GM12878 (cell line): Measurements from ENCODE around the gene ATG3. TPM values are rescaled to one million over a fixed set of nuclear protein-coding genes. Genes with fewer than 3 reads are reported as not detected.

Experiments used
- ATAC-seq: fragments of 200-7000 bp; cut with Tn5 transposase; 3 replicates; pipeline ENCODE4 v1.9.1; 2020; ENCODE audit warnings: mild to moderate bottlenecking, moderate library complexity
- BruUV-seq: library from RNA; stranded (reverse); fragments of 400-500 nt; replicated peaks from 2 replicates; lab custom pipeline; 2021; lab: Mats Ljungman, UMichigan
- CTCF ChIA-PET: fragments of 300-600 bp; sonication (Branson Sonifier 250); formaldehyde crosslinking; extraction: SDS; loops from one replicate; lab custom pipeline; 2021; ENCODE audit warnings: inconsistent platforms; lab: Yijun Ruan, JAX
- POLR2A ChIA-PET: fragments of 350-600 bp; formaldehyde crosslinking; extraction: SDS; loops from one replicate; lab custom pipeline; 2021; ENCODE audit warnings: inconsistent platforms; lab: Charles Lee
- RAD21 ChIA-PET: fragments of 300-600 bp; sonication (Branson Sonifier 250); formaldehyde crosslinking; loops from one replicate; lab custom pipeline; 2023; ENCODE audit warnings: antibody characterized with exemption; ENCODE audit not compliant: unreplicated experiment; lab: Charles Lee
- SMC1A ChIA-PET: fragments of 300-600 bp; sonication (Branson Sonifier 250); formaldehyde crosslinking; loops from one replicate; lab custom pipeline; 2023; ENCODE audit not compliant: unreplicated experiment, uncharacterized antibody; lab: Charles Lee
- DNase-seq: peaks from one replicate; pipeline ENCODE4 v3.0.0-alpha.2; 2011; ENCODE audit warnings: low read depth, low spot score
- FAIRE-seq: peaks from 3 replicates; lab custom pipeline; 2011; peaks lifted over from hg19 to GRCh38; lab: Jason Lieb, UNC
- H2AFZ ChIP-seq: 2 replicates; pipeline ENCODE4 v1.6.0; 2011; ENCODE audit warnings: low read depth, low read length, control low read depth; ENCODE audit not compliant: control insufficient read depth
- H3K27ac ChIP-seq: 2 replicates; pipeline ENCODE4 v1.5.1; 2011; ENCODE audit warnings: control low read depth; ENCODE audit not compliant: control insufficient read depth, insufficient read depth
- H3K27me3 ChIP-seq, 2 experiments: replicated peaks in 1 of 2; 2 replicates each; pipeline versions ENCODE4 v1.6.0 to v1.6.1; 2011; ENCODE audit warnings: low read length in 1 of 2; ENCODE audit not compliant: control insufficient read depth in 2 of 2, insufficient read depth in 2 of 2
- H3K36me3 ChIP-seq, 2 experiments: 2 replicates each; pipeline ENCODE4 v1.5.1; 2011; ENCODE audit warnings: low read length in 1 of 2; ENCODE audit not compliant: control insufficient read depth in 2 of 2, insufficient read depth in 2 of 2
- H3K4me1 ChIP-seq: 2 replicates; pipeline ENCODE4 v1.6.1; 2011; ENCODE audit warnings: mild to moderate bottlenecking, low read length, moderate library complexity, mixed read lengths; ENCODE audit not compliant: control insufficient read depth, insufficient read depth
- H3K4me2 ChIP-seq: 2 replicates; pipeline ENCODE4 v1.6.0; 2011; ENCODE audit warnings: control low read depth; ENCODE audit not compliant: control insufficient read depth, insufficient read depth
- H3K4me3 ChIP-seq: fragments of 200-600 bp; sonication (generic); 2 replicates; pipeline ENCODE4 v1.5.1; 2016
- H3K79me2 ChIP-seq: 2 replicates; pipeline ENCODE4 v1.6.0; 2011; ENCODE audit warnings: low read length; ENCODE audit not compliant: control insufficient read depth, insufficient read depth
- H3K9ac ChIP-seq: 2 replicates; pipeline ENCODE4 v1.8.0; 2011; ENCODE audit warnings: low read length, control low read depth, mixed read lengths; ENCODE audit not compliant: control insufficient read depth, insufficient read depth
- H3K9me3 ChIP-seq: replicated peaks from 3 replicates; pipeline ENCODE4 v1.5.1; 2011; ENCODE audit warnings: mild to moderate bottlenecking, low read length; ENCODE audit not compliant: control insufficient read depth, insufficient read depth
- H4K20me1 ChIP-seq: 2 replicates; pipeline ENCODE4 v1.6.0; 2011; ENCODE audit not compliant: control insufficient read depth, insufficient read depth
- NBN ChIP-seq: fragments of 450-650 bp; IDR thresholded peaks from 2 replicates; pipeline ENCODE4 v1.6.1; 2016
- PRDM15 ChIP-seq: fragments of 450-650 bp; formaldehyde crosslinking; IDR thresholded peaks from 2 replicates; pipeline ENCODE4 v1.4.0; 2020; ENCODE audit warnings: mild to moderate bottlenecking, moderate library complexity
- STAT1 ChIP-seq: fragments of 450-650 bp; conservative IDR thresholded peaks from 2 replicates; pipeline ENCODE4 v1.6.1; 2014; ENCODE audit warnings: antibody characterized with exemption, mild to moderate bottlenecking
- ZBTB40 ChIP-seq: fragments of 450-650 bp; IDR thresholded peaks from 2 replicates; pipeline ENCODE4 v1.6.1; 2016; ENCODE audit warnings: mild to moderate bottlenecking, moderate library complexity, borderline replicate concordance
- WGBS: methylation state at CpG from one replicate; pipeline ENCODE4 v1.1.6; 2016; ENCODE audit warnings: low lambda C conversion rate; ENCODE audit not compliant: insufficient replicate concordance, insufficient coverage; ENCODE audit errors: missing lambda C conversion rate; 5-methylcytosine and 5-hydroxymethylcytosine counted together
- in situ Hi-C: fragments of 300-500 bp; cut with MboI; formaldehyde crosslinking; loops from 9 replicates; pipeline ENCODE4 v1.14.3; 2018; ENCODE audit warnings: mixed read lengths
- intact Hi-C: fragments of 100-400 bp; cut with micrococcal nuclease; formaldehyde crosslinking; loops from one replicate; pipeline ENCODE4 v1.14.2; 2022; ENCODE audit not compliant: unreplicated experiment
- polyA plus RNA-seq, 11 experiments: library from polyadenylated mRNA; depleted of rRNA in 4 of 11; unstranded in 6 of 11; stranded (reverse) in 5 of 11; fragments of >200 nt; fragmentation: Nextera tagmentation in 4 of 11; fragmentation: Illumina TruSeq in 1 of 11; extraction: Ambion mirVana in 4 of 11; extraction: Trizol in 1 of 11; gene quantifications; 1 replicate in 1 of 11; 2 replicates in 10 of 11; pipeline versions ENCODE4 v1.2.1 to v1.2.3, GENCODE V29; 2011 to 2016; ENCODE audit warnings: inconsistent platforms in 2 of 11, missing spikeins in 2 of 11, low read depth in 1 of 11
- total RNA-seq, 4 experiments: library from RNA; depleted of rRNA in 3 of 4; stranded (reverse); fragments of >200 nt in 3 of 4; fragmentation: Illumina TruSeq in 1 of 4; extraction: Trizol in 1 of 4; gene quantifications; 2 replicates each; pipeline versions ENCODE4 v1.2.1 to v1.2.3, GENCODE V29; 2013 to 2021
- TF ChIP-seq, protein P1 (sequence below): fragments of 450-650 bp; formaldehyde crosslinking; IDR thresholded peaks from 2 replicates; pipeline ENCODE4 v1.5.0; 2022; ENCODE audit warnings: mild to moderate bottlenecking, missing genetic modification characterization

The ATG3 gene
- total and polyA plus RNA-seq, 10 of the 15 experiments (the other 5 are each of a cell fraction or from before 2014, with no cell fraction given): 49.8 to 97.0 (median 63.6) TPM

DNA sequence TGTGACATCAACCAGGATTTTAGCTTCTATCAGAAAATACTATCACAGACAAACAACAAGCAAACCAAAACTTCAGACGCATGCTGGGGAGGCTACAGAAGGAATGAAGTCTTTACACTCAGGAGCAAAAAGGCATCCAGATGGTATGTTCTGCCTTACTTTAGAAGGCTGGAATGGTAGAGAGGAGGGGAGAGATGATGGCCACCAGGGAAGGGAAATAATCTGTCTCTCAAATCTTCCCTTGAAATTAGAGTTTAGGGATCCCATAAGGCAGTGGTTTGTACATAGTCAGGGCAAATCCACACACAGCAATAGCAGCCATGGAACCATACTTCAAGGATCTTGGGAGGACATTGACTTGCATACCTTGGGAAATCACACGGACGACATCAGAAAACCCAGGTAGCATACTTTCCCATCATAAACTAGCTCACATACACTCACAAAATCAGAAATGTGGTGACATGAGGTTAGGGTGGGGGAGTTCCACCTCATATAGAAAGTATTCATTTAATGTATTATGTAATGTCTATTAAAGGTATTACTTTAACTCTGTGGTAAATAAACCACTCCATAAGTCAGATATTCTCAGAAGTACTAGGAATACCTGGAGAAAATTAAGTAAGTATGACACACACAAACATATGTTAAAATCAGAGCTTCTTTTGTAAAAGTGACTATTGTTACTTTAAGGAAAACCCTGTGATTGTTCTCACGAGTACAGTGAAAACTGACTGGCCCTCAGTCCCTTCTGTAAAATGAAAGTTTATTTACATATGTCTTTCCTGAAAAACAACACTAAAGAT lies 71.9 kb downstream of the ATG3 start:
- Histone ChIP-seq H4K20me1 (no peaks in the 10 kb centered on the region), H3K4me2 (peak overlapping the region; percentile 98), H3K4me1 (peaks cover 13% of the 10 kb centered on the region; the same call in 1 of the 2 replicates), H3K36me3 (peaks cover 0 to 7% of the 10 kb centered on the region in 2 experiments; a peak in 2 of 4 replicates), H3K9me3 (peaks cover 7% of the 10 kb centered on the region), H3K9ac (peak overlapping the region; percentile 76), H3K79me2 (peaks cover 96% of the 10 kb centered on the region), H3K27me3 (no peaks in the 10 kb centered on the region), H3K4me3 (peak overlapping the region; percentile 51), H3K27ac (peak overlapping the region; percentile 97), H2AFZ (peak overlapping the region; percentile 48)
- ChIA-PET SMC1A (interaction anchor here (0.7 to 9.7 kb wide), 21 partner anchors 9 to 376 kb away, joined by 3 to 93 read pairs (median 5); partner anchors contain the start of genes BTLA, CD200 and GCSAM), RAD21 (interaction anchor here (0.6 to 14.4 kb wide), 25 partner anchors 10 to 379 kb away, joined by 3 to 262 read pairs (median 4); partner anchors contain the start of genes BTLA, CD200 and GCSAM), POLR2A (interaction anchor here (1.0 to 3.5 kb wide), 14 partner anchors 10 to 375 kb away, joined by 3 to 23 read pairs (median 5); partner anchors contain the start of genes BTLA and GCSAM), CTCF (interaction anchor here (0.7 to 4.2 kb wide), 15 partner anchors 8 to 378 kb away, joined by 3 to 24 read pairs (median 4); partner anchors contain the start of genes ATG3, BTLA, CD200 and SLC35A5)
- intact Hi-C loops (loop anchor here (1.0 to 10.0 kb wide), 4 partner anchors 25 to 355 kb away; partner anchors contain the start of gene GCSAM), in situ Hi-C loops (no loop called here)
- BruUV-seq: no TSS peak
- peak; percentile 61 for ATAC-seq
- peak; percentile 61 for FAIRE-seq
- WGBS: 12% methylated on average over 4 of the region's 4 CpGs
- peak; percentile 75 for DNase-seq
- TF ChIP-seq NBN: 0 out of 2 replicates have a peak, but pooled peaks have one; percentile 54
- TF ChIP-seq STAT1: 0 out of 2 replicates have a peak, but pooled peaks have one; percentile 12
- TF ChIP-seq PRDM15 (CRISPR knock-in tag): no peak
- TF ChIP-seq, protein P1, sequence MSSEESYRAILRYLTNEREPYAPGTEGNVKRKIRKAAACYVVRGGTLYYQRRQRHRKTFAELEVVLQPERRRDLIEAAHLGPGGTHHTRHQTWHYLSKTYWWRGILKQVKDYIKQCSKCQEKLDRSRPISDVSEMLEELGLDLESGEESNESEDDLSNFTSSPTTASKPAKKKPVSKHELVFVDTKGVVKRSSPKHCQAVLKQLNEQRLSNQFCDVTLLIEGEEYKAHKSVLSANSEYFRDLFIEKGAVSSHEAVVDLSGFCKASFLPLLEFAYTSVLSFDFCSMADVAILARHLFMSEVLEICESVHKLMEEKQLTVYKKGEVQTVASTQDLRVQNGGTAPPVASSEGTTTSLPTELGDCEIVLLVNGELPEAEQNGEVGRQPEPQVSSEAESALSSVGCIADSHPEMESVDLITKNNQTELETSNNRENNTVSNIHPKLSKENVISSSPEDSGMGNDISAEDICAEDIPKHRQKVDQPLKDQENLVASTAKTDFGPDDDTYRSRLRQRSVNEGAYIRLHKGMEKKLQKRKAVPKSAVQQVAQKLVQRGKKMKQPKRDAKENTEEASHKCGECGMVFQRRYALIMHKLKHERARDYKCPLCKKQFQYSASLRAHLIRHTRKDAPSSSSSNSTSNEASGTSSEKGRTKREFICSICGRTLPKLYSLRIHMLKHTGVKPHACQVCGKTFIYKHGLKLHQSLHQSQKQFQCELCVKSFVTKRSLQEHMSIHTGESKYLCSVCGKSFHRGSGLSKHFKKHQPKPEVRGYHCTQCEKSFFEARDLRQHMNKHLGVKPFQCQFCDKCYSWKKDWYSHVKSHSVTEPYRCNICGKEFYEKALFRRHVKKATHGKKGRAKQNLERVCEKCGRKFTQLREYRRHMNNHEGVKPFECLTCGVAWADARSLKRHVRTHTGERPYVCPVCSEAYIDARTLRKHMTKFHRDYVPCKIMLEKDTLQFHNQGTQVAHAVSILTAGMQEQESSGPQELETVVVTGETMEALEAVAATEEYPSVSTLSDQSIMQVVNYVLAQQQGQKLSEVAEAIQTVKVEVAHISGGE (CRISPR knock-in tag): no peak
- TF ChIP-seq ZBTB40: no peak
